Measurements from ENCODE around the gene IRX2. TPM values are rescaled to one million over a fixed set of nuclear protein-coding genes. Genes with fewer than 3 reads are reported as not detected.

The IRX2 gene
- total RNA-seq, 4 donors from 2014 or later, result 31.6 to 70.2 (median 48.9) TPM

DNA sequence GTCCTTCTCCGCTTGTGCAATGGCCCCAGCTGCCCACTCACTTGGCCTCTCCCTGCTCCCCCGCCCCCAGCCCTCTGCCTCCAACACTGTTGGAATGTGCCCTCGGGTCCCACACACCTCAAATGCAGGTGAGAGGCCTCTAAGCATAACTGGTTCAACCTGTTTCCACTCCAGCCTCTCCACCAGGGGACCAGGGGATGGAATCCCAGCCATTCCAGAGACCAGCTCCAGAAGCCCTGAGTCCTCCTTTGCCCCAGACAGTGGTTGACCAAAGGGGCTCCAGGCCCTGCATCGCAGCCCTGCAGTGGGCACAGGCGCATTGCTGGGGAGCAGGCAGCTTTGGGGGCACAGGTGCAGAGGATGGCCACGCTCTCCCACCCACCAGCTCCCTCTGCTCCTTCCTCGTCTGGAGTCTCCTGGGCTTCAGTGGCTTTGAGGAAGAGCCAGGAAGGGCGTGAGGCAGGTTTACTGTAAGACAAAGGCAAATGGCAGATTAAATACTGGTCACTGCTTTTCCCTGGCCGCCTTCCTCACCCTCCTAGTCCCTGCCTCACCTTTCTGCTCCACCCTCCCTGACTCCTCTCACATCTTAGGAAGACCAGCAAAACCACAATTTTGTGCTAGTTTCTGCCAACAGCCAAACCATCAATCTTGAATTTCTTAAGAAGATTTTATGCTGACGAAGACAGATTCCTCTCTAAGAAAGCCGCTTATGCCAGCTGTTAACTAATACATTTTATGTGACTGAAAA lies 29.1 kb upstream of the IRX2 start:
- intact Hi-C loops (cut with DNase I; ENCODE audit: low total_unique reads), result no loop called here
- WGBS, 2 donors, result 48 to 56% methylated on average over 11 of the region's 11 CpGs
- DNase-seq (ENCODE audit: low spot score in 2 of 2), result no peak
- no peak overlapping the region for H3K4me3 ChIP-seq (ENCODE audit: low read depth, poor library complexity, severe bottlenecking)
- TF ChIP-seq POLR2A (IDR thresholded peaks at IDR 0.05), result no peak
- TF ChIP-seq, protein P1, sequence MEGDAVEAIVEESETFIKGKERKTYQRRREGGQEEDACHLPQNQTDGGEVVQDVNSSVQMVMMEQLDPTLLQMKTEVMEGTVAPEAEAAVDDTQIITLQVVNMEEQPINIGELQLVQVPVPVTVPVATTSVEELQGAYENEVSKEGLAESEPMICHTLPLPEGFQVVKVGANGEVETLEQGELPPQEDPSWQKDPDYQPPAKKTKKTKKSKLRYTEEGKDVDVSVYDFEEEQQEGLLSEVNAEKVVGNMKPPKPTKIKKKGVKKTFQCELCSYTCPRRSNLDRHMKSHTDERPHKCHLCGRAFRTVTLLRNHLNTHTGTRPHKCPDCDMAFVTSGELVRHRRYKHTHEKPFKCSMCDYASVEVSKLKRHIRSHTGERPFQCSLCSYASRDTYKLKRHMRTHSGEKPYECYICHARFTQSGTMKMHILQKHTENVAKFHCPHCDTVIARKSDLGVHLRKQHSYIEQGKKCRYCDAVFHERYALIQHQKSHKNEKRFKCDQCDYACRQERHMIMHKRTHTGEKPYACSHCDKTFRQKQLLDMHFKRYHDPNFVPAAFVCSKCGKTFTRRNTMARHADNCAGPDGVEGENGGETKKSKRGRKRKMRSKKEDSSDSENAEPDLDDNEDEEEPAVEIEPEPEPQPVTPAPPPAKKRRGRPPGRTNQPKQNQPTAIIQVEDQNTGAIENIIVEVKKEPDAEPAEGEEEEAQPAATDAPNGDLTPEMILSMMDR (IDR thresholded peaks at IDR 0.05), result no peak

DNA sequence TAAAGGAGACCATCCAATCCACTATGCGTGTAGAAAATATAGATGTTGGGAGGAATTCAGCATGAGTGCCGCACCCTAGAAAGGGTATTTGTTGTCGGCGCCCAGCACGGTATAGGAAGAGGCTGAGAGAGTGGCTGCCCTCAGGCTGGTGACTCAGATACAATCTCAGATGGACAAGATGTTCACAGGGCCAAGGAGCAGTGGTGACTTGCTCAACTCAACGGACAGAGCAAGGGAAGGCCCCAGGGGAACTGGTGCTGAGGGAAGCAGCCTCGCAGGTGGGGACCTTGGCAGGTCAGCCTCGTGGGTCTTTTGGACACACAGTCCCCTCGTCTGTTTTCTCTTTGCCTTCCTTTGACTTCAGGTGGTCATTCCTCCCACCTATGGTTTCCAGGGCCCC lies 28.0 kb upstream of the IRX2 start:
- TF ChIP-seq POLR2A (IDR thresholded peaks at IDR 0.05), result no peak
- TF ChIP-seq, protein P1 (IDR thresholded peaks at IDR 0.05), result no peak
- 74 to 78% methylated on average over 9 of the region's 9 CpGs for WGBS, 2 donors
- DNase-seq (ENCODE audit: low spot score in 2 of 2), result no peak
- intact Hi-C loops (cut with DNase I; ENCODE audit: low total_unique reads), result no loop called here
- H3K4me3 ChIP-seq (ENCODE audit: low read depth, poor library complexity, severe bottlenecking), result no peak overlapping the region

DNA sequence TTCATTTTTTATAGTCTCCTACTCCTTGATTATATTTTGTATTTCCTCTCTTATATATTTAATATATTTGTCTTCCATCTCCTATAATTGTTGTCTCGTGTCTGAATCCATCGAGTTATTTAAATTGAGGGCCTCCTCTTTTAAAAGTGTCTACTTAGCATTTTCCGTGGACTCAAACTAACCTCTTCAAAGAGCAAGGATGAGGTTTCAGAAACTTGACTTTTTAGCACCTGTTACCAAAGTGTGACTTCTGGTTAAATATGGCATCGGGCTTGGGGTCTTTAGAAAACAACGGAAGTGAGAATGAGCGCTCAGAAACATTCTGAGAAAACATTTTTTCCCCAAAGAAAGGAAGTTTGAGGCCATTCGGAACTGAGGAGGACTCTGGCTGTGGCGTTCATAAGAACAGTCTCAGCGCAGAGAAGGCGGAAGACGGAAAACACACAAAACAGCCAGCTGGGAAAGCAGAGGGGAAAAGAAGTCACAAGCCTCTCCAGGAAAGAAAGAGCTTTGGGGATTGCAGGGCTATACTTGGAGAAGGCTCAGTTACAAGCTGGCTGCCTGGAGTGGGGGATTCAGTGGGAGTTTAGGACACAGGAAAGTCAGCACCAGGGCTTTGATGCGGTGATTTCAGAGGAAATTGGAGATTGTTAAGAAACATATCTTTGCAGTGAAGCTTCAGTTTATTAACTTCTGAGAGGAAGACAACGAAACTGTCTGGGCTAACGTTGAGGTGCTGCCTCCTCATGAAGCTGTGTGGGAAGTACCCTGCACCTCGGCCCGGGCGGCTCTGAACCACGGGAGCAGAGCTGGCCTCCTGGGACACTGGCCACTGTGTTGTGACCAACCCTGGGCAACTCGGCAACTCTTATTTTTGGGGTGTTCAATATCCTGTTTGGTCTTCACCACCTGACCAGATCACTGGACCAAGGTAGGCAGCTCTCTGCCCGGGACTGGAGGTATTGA lies 25.1 kb upstream of the IRX2 start:
- WGBS, 2 donors, result 71 to 74% methylated on average over 20 of the region's 20 CpGs
- H3K4me3 ChIP-seq (ENCODE audit: low read depth, poor library complexity, severe bottlenecking), result no peak overlapping the region
- no peak for TF ChIP-seq POLR2A (IDR thresholded peaks at IDR 0.05)
- TF ChIP-seq, protein P1 (IDR thresholded peaks at IDR 0.05), result no peak
- intact Hi-C loops (cut with DNase I; ENCODE audit: low total_unique reads), result no loop called here
- DNase-seq (ENCODE audit: low spot score in 2 of 2), result no peak

DNA sequence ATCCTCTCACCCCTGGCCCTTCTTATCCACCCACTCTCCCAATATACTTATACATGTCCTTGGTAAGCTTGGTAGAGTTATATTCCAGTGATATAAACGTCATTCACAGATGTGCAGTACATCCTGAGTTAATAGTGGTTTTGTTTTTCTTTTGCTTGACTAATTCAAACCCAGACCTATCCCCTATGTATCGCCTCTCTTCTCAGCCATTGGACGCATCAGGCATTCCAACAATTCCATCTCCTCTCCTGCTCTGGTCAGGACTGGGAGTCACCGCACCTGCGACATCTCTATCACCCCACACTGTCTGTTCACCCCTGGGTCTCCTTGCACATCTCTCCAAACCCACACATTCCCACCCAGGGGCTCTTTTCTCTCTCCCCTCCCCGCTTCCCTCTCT lies 21.9 kb upstream of the IRX2 start:
- TF ChIP-seq POLR2A (IDR thresholded peaks at IDR 0.05), result no peak
- TF ChIP-seq, protein P1 (IDR thresholded peaks at IDR 0.05), result no peak
- WGBS, 2 donors, result 87% methylated on average over 6 of the region's 6 CpGs
- no peak for DNase-seq (ENCODE audit: low spot score in 2 of 2)
- no peak overlapping the region for H3K4me3 ChIP-seq (ENCODE audit: low read depth, poor library complexity, severe bottlenecking)
- intact Hi-C loops (cut with DNase I; ENCODE audit: low total_unique reads), result no loop called here

DNA sequence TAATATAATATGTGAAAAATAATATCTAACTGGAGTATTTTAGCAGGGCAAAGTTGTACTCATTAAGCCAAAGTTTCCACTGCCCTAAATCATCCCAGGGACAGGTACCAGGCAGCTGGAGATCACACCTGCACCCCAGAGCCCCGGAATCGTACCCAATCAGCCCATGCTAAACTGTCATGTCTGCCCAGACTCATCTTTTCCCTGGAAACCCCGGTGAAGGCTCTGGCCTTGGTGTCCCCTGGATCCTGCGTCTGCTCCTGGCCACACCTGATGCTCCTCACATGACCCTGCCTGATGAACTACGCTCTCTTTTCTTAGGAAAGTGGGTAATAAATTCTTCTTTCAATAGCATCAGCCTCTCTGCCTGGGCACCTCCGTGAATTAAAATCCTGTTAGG lies 15.6 kb upstream of the IRX2 start:
- TF ChIP-seq, protein P1 (IDR thresholded peaks at IDR 0.05), result no peak
- H3K4me3 ChIP-seq (ENCODE audit: low read depth, poor library complexity, severe bottlenecking), result no peak overlapping the region
- intact Hi-C loops (cut with DNase I; ENCODE audit: low total_unique reads), result no loop called here
- WGBS, 2 donors, result 83 to 85% methylated on average over 6 of the region's 6 CpGs
- no peak for DNase-seq (ENCODE audit: low spot score in 2 of 2)
